Inflammatory macrophage (primary cell): ENCODE data around the gene SAMD15.
"Not testable (repeated sequence)": the region's sequence is repeated elsewhere in the genome, so short reads cannot be mapped to it uniquely, and the experiment has no call there.

Experiments used
- DNase-seq, 2 donors: peaks; one replicate each; pipeline ENCODE4 v3.0.0-alpha.2; 2020 to 2022
- total RNA-seq, 18 experiments: gene quantifications; one replicate each; lab custom pipeline; 2026; ENCODE audit warnings: mixed read lengths in 6 of 18, inconsistent platforms in 2 of 18; lab: John Stamatoyannopoulos, UW

The SAMD15 gene
- 0.27 to 1.1 (median 0.70) reads per million in 18 experiments for total RNA-seq

- peak; percentile 80 to 86 for DNase-seq
These were observed at the start of gene SAMD15, which contains the start of gene TMED8 for GRCh38 chr14:77376771-77377501. Gene SAMD15, plus strand, starts transcription at chr14:77377379. Its CDS starts 40 bp downstream, at chr14:77377419. Gene TMED8, minus strand, starts transcription at chr14:77377094. Its CDS starts 41 bp downstream, at chr14:77377053.

GRCh38 chr14:77329872-77330271 is 47.3 kb upstream of the SAMD15 start:
- no peak for DNase-seq

GRCh38 chr14:77335576-77335975 is 41.6 kb upstream of the SAMD15 start:
- DNase-seq, result no peak

- DNase-seq, result not testable (repeated sequence)
These were observed 39.9 kb upstream of the SAMD15 start for GRCh38 chr14:77337255-77337654.

- no peak for DNase-seq
These were observed 39.3 kb upstream of the SAMD15 start for GRCh38 chr14:77337880-77338279.

- DNase-seq, result no peak
These were observed 38.9 kb upstream of the SAMD15 start for GRCh38 chr14:77338302-77338701.

GRCh38 chr14:77339407-77339806 is 37.8 kb upstream of the SAMD15 start:
- no peak for DNase-seq

GRCh38 chr14:77340389-77340788 is 36.8 kb upstream of the SAMD15 start:
- no peak for DNase-seq

- DNase-seq, result no peak
These were observed 34.3 kb upstream of the SAMD15 start for GRCh38 chr14:77342726-77343397.

- no peak for DNase-seq
These were observed 33.5 kb upstream of the SAMD15 start for GRCh38 chr14:77343662-77344061.

- DNase-seq, result no peak
These were observed 32.7 kb upstream of the SAMD15 start for GRCh38 chr14:77344377-77344996.

GRCh38 chr14:77346495-77346894 is 30.7 kb upstream of the SAMD15 start:
- DNase-seq, result no peak

GRCh38 chr14:77347751-77348150 is 29.4 kb upstream of the SAMD15 start:
- DNase-seq, result peak; percentile 27 to 81

- DNase-seq, result no peak
These were observed 23.6 kb upstream of the SAMD15 start for GRCh38 chr14:77353469-77354141.

GRCh38 chr14:77355811-77356210 is 21.4 kb upstream of the SAMD15 start:
- DNase-seq, result no peak

- no peak for DNase-seq
These were observed 20.3 kb upstream of the SAMD15 start for GRCh38 chr14:77356899-77357298.

- no peak for DNase-seq
These were observed 17.6 kb upstream of the SAMD15 start for GRCh38 chr14:77359626-77360025.

GRCh38 chr14:77364146-77364545 is 13.0 kb upstream of the SAMD15 start:
- no peak for DNase-seq

- DNase-seq, result no peak
These were observed 7.9 kb upstream of the SAMD15 start for GRCh38 chr14:77369285-77369684.

GRCh38 chr14:77372304-77372841 is 4.8 kb upstream of the SAMD15 start:
- DNase-seq, result no peak

GRCh38 chr14:77375164-77375950 is 1.8 kb upstream of the SAMD15 start:
- DNase-seq, result peak; percentile 36 to 47
